HG02938 (cell line): ENCODE results near the gene OR5C1.
"Not testable (repeated sequence)": the region's sequence is repeated elsewhere in the genome, so short reads cannot be mapped to it uniquely, and the experiment has no call there.

Experiments used
- ATAC-seq: cut with Tn5 transposase; IDR thresholded peaks from one replicate; pipeline ENCODE4 v1.9.1; 2021; ENCODE audit warnings: mild to moderate bottlenecking, moderate library complexity; ENCODE audit not compliant: unreplicated experiment

The OR5C1 gene

DNA sequence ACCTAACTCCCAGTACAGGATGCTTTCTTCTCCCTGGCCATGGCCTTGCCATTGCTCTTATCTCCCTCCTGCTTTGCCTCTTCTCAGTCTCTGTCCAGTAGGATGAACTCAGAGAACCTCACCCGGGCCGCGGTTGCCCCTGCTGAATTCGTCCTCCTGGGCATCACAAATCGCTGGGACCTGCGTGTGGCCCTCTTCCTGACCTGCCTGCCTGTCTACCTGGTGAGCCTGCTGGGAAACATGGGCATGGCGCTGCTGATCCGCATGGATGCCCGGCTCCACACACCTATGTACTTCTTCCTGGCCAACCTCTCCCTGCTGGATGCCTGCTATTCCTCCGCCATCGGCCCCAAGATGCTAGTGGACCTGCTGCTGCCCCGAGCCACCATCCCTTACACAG is at the start of gene OR5C1:
Gene OR5C1 (plus strand): TSS at position 103 of the 400 bp plus-strand sequence. CDS start 0 bp downstream, at position 103.
- no peak for ATAC-seq

DNA sequence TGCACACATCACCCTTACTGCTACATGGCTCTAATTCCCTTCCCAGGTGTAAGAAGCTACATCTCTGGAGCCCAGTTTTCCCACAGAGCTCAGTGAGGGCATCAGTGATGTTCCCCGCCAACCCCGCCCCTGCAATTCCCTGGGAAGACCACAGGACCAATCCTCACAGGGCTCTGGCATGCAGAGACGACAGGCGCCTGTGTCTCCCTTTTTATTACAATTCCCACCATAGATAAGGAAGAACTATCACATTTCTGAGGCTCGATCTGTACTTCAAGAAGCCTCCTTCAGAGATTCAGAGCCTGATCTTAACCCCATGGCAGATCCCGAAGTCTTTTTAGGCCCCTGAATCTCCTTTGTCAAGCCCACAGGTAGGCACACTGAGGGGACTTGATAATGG is 46.7 kb upstream of the OR5C1 start, which contains the start of gene OR1L6:
Gene OR1L6 (plus strand): TSS at position 301 of the 400 bp plus-strand sequence. CDS start 7,545 bp downstream, outside the sequence.
- no peak for ATAC-seq

- no peak for ATAC-seq
These were observed 33.9 kb upstream of the OR5C1 start for GRCh38 chr9:122754825-122755224.

DNA sequence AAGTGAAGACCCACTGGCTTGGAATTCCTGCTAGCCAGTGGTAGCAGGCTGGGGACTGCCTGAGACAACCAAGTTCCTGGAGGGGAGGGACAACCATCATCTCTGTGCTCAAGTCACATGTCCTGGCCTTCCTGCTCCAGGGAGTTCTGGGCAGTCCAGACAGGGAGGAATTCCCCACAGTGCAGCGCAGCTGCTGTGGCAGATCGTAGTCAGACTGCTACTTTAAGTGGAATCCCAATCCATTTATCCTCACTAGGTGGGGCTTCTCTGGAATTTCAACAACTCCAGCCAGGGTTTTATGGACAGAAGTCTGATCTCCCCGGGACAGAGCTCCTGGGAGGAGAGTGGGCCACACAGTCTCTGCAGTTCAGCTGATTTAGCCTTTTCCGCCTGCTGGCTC is 20.9 kb upstream of the OR5C1 start:
- no peak for ATAC-seq

DNA sequence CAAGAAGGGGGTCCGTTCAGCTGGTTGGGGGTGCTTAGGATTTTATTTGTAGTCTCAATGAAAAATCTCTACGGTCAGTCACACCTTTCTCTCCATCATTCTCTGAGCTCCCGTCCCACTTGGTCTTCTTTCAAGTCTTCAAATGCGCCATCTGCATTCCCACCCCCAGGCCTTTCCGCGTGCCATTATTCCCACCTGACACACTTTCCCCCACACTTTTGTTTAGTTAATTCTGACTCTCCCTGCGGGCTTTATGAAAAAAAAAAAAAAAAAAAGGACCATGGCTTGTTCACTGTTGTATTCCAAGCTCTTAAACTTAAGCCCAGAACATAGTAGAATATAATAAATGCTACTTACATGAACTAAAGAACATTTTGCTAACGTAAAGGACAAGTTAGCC is 11.7 kb upstream of the OR5C1 start:
- ATAC-seq, result no peak

GRCh38 chr9:122777935-122778627 is 10.7 kb upstream of the OR5C1 start:
- no peak for ATAC-seq

- no peak for ATAC-seq
These were observed 9.6 kb upstream of the OR5C1 start for GRCh38 chr9:122779181-122779580.

- no peak for ATAC-seq
These were observed 8.7 kb upstream of the OR5C1 start for GRCh38 chr9:122780026-122780425.

- no peak for ATAC-seq
These were observed 7.1 kb upstream of the OR5C1 start for GRCh38 chr9:122781671-122782070.

DNA sequence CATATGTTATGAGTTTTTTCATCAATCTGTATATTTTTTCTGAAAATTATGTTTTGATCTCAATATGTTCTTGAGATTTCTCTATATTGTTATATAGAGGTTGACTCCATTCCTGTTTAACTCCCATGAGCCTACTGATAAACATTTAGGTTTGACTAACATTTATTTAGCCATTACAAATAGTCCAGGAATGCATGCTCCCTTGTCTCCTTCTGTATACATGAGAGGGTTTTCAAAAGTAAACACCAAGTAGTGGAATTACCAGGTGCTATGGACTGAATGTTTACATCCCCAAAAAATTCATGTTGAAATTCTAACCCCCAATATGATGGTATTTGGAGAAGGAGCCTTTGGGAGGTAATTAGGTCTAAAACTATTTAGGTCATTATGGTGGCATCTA is 3.5 kb upstream of the OR5C1 start:
- ATAC-seq, result no peak

DNA sequence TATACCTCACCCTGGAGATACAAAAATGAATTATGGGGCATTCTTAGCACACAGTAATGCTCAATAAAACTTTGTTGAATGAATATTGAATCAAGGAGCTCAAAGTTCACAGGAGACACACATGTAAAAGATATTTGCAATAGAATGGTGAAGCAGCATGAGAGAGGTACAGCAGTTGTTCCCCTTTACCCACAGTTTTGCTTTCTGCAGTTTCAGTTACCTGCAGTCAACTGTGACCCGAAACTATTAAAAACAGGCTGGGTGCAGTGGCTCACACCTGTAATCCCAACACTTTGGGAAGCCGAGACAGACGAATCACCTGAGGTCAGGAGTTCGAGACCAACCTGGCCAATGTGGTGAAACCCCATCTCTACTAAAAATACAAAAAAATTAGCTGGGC is 2.4 kb upstream of the OR5C1 start:
- ATAC-seq, result no peak

GRCh38 chr9:122789256-122790046 is 718 bp downstream of the OR5C1 start:
- no peak for ATAC-seq

DNA sequence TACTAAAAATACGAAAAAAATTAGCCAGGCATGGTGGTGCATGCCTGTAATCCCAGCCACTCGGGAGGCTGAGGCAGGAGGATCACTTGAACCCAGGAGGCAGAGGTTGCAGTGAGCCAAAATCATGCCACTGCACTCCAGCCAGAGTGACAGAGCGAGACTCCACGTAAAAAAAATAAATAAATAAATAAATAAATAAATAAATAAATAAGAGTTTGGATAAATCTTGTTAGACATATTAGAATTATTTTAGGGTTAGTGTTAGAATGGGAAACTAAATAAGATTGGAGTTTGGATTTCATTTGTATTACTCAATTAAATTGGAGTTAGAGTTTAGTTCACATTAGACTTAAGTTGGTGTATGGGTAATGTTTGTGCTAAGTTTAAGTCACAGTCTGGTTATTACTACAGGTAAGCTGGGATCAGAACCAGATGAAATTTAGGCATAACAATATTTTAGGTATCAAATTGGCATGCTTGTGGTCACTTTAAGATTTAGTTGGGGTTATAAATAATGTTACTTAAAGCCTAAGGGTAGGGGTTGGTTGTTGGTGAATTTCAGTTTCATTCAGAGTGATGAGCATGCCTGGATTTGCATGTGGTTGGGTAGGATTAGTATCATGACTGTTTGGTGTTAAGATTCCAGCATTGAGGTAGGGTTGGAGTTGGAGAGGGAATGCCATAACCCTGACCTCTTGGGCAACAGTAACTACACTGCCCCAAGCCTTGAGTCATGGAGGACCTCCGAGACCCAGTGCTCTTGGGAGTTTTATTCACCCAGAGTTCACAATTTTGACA is 3.3 kb downstream of the OR5C1 start:
- no peak for ATAC-seq

DNA sequence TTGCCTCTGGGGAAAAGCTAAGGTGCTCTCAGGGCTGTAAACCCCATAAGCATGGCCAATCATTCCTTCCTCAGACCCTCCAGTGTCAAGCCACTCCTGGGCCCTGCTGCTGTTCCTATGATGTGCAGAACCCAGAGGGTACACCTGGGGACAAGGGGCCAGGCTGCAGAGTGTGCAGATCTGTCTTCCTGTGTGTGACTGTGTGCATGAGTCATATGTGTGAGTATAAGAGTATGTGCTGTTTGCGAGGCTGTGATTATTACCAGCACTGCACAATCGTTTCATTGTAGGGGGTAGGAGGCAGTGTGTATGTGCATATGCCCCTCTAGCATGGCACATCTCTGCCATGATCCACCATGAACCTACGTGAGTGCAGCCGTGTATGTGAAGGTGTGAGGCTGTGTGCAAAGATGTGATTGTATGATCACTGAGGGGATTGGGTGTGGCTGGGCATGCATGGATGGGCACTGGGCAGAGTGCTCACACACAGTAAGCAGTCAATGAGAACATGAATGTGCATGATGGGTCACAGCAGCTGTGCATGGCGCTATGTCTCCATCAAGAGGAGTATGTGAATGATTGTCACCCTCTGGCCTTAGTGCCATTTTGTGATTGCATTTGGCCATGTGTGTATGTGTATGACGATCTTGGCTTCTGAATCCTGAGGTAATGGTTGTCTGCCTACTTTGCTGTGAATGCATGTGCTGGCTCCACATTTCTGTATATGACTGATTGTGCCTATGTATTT is 8.8 kb downstream of the OR5C1 start:
- no peak for ATAC-seq

DNA sequence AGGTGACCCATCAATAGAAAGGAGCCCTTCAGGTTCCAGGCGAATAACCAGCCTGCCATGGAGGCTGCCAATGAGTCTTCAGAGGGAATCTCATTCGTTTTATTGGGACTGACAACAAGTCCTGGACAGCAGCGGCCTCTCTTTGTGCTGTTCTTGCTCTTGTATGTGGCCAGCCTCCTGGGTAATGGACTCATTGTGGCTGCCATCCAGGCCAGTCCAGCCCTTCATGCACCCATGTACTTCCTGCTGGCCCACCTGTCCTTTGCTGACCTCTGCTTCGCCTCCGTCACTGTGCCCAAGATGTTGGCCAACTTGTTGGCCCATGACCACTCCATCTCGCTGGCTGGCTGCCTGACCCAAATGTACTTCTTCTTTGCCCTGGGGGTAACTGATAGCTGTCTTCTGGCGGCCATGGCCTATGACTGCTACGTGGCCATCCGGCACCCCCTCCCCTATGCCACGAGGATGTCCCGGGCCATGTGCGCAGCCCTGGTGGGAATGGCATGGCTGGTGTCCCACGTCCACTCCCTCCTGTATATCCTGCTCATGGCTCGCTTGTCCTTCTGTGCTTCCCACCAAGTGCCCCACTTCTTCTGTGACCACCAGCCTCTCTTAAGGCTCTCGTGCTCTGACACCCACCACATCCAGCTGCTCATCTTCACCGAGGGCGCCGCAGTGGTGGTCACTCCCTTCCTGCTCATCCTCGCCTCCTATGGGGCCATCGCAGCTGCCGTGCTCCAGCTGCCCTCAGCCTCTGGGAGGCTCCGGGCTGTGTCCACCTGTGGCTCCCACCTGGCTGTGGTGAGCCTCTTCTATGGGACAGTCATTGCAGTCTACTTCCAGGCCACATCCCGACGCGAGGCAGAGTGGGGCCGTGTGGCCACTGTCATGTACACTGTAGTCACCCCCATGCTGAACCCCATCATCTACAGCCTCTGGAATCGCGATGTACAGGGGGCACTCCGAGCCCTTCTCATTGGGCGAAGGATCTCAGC is 11.6 kb downstream of the OR5C1 start, which contains the start of gene OR1K1:
Gene OR1K1 (plus strand): TSS at position 58 of the 995 bp plus-strand sequence. CDS start 0 bp downstream, at position 58.
- ATAC-seq, result no peak

- ATAC-seq, result no peak
These were observed 17.9 kb downstream of the OR5C1 start for GRCh38 chr9:122806661-122807060.

DNA sequence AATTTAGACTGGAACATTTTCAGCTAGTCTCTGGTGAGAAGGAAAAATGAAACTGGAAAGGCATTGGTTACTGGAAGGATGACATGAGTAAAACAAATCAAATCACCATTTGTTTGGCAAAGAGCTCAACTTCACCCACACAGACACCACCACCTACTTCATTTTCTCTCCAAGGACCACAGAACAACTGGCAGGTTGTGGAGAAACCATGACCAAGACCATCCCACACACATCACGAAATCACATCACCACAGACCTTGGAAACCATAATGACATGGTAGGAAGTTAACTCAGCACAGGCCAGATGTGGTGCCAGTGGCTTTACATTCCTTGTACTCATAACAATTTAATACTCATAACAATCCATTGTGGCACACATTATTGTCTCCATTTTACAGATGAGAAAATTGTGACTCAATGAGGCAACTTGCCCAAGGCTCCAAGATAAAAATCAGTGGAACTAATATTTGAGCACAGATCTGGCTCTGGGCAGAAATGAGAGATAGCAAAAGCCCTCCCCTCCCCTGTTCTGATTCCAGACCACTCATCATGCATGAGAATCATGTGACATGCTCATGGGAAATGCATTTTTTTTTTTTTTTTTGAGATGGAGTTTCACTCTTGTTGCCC is 18.7 kb downstream of the OR5C1 start:
- ATAC-seq, result no peak

DNA sequence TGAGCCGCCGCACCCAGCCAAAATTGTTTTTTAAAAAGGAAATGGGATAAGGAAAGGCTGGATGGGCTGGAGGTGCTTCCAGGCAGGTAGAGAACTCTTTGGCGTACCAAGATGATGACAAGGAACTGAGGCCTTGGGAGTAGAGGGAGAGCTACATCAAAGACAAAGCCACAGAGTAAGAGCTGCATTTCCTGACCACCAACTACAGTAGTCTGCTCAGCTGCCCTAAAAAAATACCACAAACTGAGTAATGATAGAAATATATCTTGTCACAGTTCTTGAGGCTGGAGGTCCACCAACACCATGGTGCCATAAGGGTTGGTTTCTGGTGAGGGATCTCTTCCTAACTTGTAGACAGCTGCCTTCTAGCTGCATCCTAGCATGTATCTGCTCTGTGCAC is 19.4 kb downstream of the OR5C1 start:
- no peak for ATAC-seq

GRCh38 chr9:122809261-122809660 is 20.5 kb downstream of the OR5C1 start:
- not testable (repeated sequence) for ATAC-seq
